ENCODE results near the gene MNAT1. TPM values are rescaled to one million over a fixed set of nuclear protein-coding genes. Genes with fewer than 3 reads are reported as not detected.

The MNAT1 gene
- total RNA-seq, 1 donor from 2014 or later: 114 TPM

DNA sequence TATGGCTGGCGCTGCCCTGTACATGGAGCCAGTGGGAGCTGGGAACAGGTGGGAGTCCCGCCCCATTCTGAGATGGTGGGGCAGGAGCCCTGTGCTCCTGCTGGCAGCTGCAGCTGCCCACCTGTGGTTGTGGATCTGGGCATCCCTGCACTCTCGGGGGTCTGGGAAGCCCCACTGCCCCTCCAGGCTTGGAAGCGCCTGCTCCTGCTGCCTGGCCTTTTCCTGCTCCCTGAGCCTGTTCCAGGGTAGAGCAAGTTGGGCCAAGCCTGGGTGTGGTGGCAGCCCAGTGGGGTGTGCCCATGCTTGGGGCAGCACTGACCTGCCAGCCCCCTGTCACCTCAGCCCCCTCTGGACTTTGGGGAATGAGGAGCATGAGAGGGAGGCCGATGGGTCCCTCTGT is 104.0 kb downstream of the MNAT1 start:
- H3K4me3 Mint-ChIP-seq: no peak overlapping the region

DNA sequence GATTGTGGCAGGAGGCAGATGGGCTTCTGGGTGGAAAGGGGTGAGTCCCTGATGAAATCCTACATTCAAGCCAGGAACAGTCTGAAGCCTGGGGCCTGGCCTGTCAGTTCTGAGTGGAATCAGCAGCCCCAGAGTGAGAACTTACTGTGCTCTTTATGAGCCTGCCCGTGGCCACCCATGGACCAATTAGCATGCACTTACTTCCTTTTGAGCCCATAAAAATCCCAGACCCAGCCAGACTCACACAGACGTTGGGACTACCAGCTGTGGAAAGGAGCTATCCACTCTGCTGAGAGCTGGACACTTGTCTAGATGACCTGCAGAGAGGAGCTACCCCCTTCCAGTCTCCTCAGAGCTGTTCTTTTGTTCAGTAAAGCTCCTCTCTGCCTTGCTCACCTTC is 104.5 kb downstream of the MNAT1 start:
- no peaks in the 10 kb centered on the region for H3K9me3 ChIP-seq (ENCODE audit: low read depth)
- H3K4me3 ChIP-seq: no peak overlapping the region
- Mint-ChIP-seq H3K36me3 (peaks cover 15% of the 10 kb centered on the region), H3K27me3 (ENCODE audit: insufficient read depth, low read depth) (no peaks in the 10 kb centered on the region), H3K4me3 (no peak overlapping the region), H3K4me1 (no peaks in the 10 kb centered on the region), H3K27ac (no peak overlapping the region), H3K9me3 (no peaks in the 10 kb centered on the region)
- no peaks in the 10 kb centered on the region for H3K36me3 ChIP-seq
- no peak overlapping the region for H3K27ac ChIP-seq
- no peaks in the 10 kb centered on the region for H3K4me1 ChIP-seq
- no peak for DNase-seq (ENCODE audit: low spot score)
- no peaks in the 10 kb centered on the region for H3K79me2 ChIP-seq (ENCODE audit: low read depth)
- H4K20me1 ChIP-seq (ENCODE audit: low read depth): no peaks in the 10 kb centered on the region
- H3K27me3 ChIP-seq: no peaks in the 10 kb centered on the region
- no peak overlapping the region for H3K9ac ChIP-seq
- no peaks in the 10 kb centered on the region for H3F3A ChIP-seq (ENCODE audit: low read depth)
- TF ChIP-seq EZH2 (IDR thresholded peaks at IDR 0.05): no peak
- TF ChIP-seq EZH2phosphoT487 (IDR thresholded peaks at IDR 0.05): no peak
- TF ChIP-seq, protein P1, sequence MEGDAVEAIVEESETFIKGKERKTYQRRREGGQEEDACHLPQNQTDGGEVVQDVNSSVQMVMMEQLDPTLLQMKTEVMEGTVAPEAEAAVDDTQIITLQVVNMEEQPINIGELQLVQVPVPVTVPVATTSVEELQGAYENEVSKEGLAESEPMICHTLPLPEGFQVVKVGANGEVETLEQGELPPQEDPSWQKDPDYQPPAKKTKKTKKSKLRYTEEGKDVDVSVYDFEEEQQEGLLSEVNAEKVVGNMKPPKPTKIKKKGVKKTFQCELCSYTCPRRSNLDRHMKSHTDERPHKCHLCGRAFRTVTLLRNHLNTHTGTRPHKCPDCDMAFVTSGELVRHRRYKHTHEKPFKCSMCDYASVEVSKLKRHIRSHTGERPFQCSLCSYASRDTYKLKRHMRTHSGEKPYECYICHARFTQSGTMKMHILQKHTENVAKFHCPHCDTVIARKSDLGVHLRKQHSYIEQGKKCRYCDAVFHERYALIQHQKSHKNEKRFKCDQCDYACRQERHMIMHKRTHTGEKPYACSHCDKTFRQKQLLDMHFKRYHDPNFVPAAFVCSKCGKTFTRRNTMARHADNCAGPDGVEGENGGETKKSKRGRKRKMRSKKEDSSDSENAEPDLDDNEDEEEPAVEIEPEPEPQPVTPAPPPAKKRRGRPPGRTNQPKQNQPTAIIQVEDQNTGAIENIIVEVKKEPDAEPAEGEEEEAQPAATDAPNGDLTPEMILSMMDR (IDR thresholded peaks at IDR 0.05): no peak
- no peak overlapping the region for H2AFZ ChIP-seq (replicated peaks)
- no peak overlapping the region for H3K4me2 ChIP-seq

More for the DNA sequence above, 104.0 kb downstream of the MNAT1 start:
- Mint-ChIP-seq H3K9me3 (no peaks in the 10 kb centered on the region), H3K36me3 (peaks cover 14% of the 10 kb centered on the region), H3K4me1 (no peaks in the 10 kb centered on the region), H3K27ac (no peak overlapping the region), H3K27me3 (ENCODE audit: insufficient read depth, low read depth) (no peaks in the 10 kb centered on the region)
- Histone ChIP-seq H3K79me2 (ENCODE audit: low read depth) (no peaks in the 10 kb centered on the region), H3K4me3 (no peak overlapping the region), H3K9ac (no peak overlapping the region), H3F3A (ENCODE audit: low read depth) (no peaks in the 10 kb centered on the region), H3K4me2 (no peak overlapping the region), H3K27ac (no peak overlapping the region), H3K27me3 (no peaks in the 10 kb centered on the region), H3K9me3 (ENCODE audit: low read depth) (no peaks in the 10 kb centered on the region), H3K36me3 (no peaks in the 10 kb centered on the region), H3K4me1 (no peaks in the 10 kb centered on the region), H2AFZ (replicated peaks) (no peak overlapping the region), H4K20me1 (ENCODE audit: low read depth) (no peaks in the 10 kb centered on the region)
- no peak for DNase-seq (ENCODE audit: low spot score)
- TF ChIP-seq, protein P1 (IDR thresholded peaks at IDR 0.05): no peak
- TF ChIP-seq EZH2 (IDR thresholded peaks at IDR 0.05): no peak
- no peak for TF ChIP-seq EZH2phosphoT487 (IDR thresholded peaks at IDR 0.05)

DNA sequence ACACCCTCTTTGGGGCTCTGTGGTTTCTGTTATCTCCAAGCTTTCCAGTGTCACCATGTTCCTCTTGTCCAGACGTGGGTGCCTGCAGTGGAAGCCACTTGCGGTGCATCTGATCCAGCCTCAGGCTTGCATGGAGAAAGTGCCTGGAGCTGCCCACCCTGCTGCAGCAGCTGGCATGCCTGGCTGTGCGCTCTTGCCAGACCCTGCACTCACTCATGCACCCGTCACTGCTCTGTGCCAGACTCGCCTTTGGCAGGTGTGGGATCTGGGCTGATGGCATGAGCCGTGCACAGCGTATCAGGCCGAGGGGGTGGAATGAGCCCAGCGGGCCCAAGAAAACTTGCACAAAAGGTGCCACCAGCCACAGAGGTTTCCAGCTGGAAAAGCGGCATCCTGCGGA is 105.1 kb downstream of the MNAT1 start:
- Histone ChIP-seq H3F3A (ENCODE audit: low read depth) (no peaks in the 10 kb centered on the region), H3K36me3 (no peaks in the 10 kb centered on the region), H3K27ac (no peak overlapping the region), H3K9me3 (ENCODE audit: low read depth) (no peaks in the 10 kb centered on the region), H3K4me2 (no peak overlapping the region), H3K79me2 (ENCODE audit: low read depth) (no peaks in the 10 kb centered on the region), H4K20me1 (ENCODE audit: low read depth) (no peaks in the 10 kb centered on the region), H3K27me3 (no peaks in the 10 kb centered on the region), H3K4me3 (no peak overlapping the region), H2AFZ (replicated peaks) (no peak overlapping the region), H3K4me1 (no peaks in the 10 kb centered on the region), H3K9ac (no peak overlapping the region)
- H3K27me3 Mint-ChIP-seq (ENCODE audit: insufficient read depth, low read depth): no peaks in the 10 kb centered on the region
- TF ChIP-seq, protein P1 (IDR thresholded peaks at IDR 0.05): no peak
- TF ChIP-seq EZH2 (IDR thresholded peaks at IDR 0.05): no peak
- no peak for TF ChIP-seq EZH2phosphoT487 (IDR thresholded peaks at IDR 0.05)
- H3K4me1 Mint-ChIP-seq: no peaks in the 10 kb centered on the region
- H3K27ac Mint-ChIP-seq: no peak overlapping the region
- H3K4me3 Mint-ChIP-seq: no peak overlapping the region
- peaks cover 15% of the 10 kb centered on the region for H3K36me3 Mint-ChIP-seq
- no peak for DNase-seq (ENCODE audit: low spot score)
- H3K9me3 Mint-ChIP-seq: no peaks in the 10 kb centered on the region

Data from neural progenitor cell (in vitro differentiated cells).